Right atrium auricular region (tissue), 2 donors: Measurements from ENCODE around the gene DUSP3. TPM values are rescaled to one million over a fixed set of nuclear protein-coding genes. Genes with fewer than 3 reads are reported as not detected.

Source experiments
- DNase-seq: peaks from one replicate; pipeline ENCODE4 v3.0.0-alpha.2; 2019; ENCODE audit warnings: low spot score
- H3K27ac ChIP-seq, 2 donors: fragments of 200-600 bp; sonication (generic); 1 replicate in 1 of 2; 2 replicates in 1 of 2; pipeline ENCODE4 v1.5.1; 2016 to 2019
- H3K27me3 ChIP-seq, 2 donors: fragments of 200-600 bp; sonication (generic); one replicate each; pipeline versions ENCODE4 v1.5.1 to v1.6.0; 2017 to 2019
- H3K36me3 ChIP-seq: fragments of 200-600 bp; sonication (generic); one replicate; pipeline ENCODE4 v1.5.1; 2016
- H3K4me1 ChIP-seq, 2 donors: fragments of 200-600 bp; sonication (generic); one replicate each; pipeline versions ENCODE4 v1.5.1 to v1.6.0; 2017 to 2019
- H3K4me3 ChIP-seq, 2 donors: fragments of 200-600 bp; sonication (generic); 1 replicate in 1 of 2; 2 replicates in 1 of 2; pipeline ENCODE4 v1.5.1; 2017 to 2019; ENCODE audit warnings: mild to moderate bottlenecking in 1 of 2, moderate library complexity in 1 of 2
- H3K9me3 ChIP-seq, 2 donors: fragments of 200-600 bp; sonication (generic); one replicate each; pipeline ENCODE4 v1.5.1; 2019
- total RNA-seq, 2 donors: library from RNA; depleted of rRNA; stranded (reverse); fragments of >200 nt; gene quantifications; one replicate each; pipeline ENCODE4 v1.1.0, GENCODE V29; 2016
- TF ChIP-seq, protein P1 (sequence below), 2 donors: fragments of 200-600 bp; sonication (generic); IDR thresholded peaks; one replicate each; pipeline ENCODE4 v1.5.1; 2019; ENCODE audit warnings: antibody characterized with exemption in 2 of 2

Gene DUSP3
- total RNA-seq, 2 donors from 2014 or later = 151 to 175 TPM

DNA sequence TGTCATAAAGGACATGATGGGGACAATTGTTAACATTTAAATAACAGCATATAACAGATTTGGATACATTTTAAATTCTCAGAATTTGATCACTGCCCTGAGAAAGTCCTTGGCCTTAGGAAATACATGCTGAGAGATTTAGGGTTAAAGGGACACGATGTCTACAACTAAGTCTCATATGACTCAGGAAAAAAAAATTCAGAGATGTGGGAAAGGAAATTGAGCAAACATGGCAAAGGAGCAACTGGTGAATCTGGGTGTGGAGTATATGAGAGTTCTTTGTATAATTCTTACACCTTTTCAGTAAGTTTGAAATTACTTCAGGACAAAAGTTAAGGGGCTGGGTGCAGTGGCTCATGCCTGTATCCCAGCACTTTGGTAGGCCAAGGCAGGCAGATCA, 35.9 kb upstream of the DUSP3 start:
- peak overlapping the region in 1 of 2 donors; percentile 39 for H3K27ac ChIP-seq
- TF ChIP-seq, protein P1, sequence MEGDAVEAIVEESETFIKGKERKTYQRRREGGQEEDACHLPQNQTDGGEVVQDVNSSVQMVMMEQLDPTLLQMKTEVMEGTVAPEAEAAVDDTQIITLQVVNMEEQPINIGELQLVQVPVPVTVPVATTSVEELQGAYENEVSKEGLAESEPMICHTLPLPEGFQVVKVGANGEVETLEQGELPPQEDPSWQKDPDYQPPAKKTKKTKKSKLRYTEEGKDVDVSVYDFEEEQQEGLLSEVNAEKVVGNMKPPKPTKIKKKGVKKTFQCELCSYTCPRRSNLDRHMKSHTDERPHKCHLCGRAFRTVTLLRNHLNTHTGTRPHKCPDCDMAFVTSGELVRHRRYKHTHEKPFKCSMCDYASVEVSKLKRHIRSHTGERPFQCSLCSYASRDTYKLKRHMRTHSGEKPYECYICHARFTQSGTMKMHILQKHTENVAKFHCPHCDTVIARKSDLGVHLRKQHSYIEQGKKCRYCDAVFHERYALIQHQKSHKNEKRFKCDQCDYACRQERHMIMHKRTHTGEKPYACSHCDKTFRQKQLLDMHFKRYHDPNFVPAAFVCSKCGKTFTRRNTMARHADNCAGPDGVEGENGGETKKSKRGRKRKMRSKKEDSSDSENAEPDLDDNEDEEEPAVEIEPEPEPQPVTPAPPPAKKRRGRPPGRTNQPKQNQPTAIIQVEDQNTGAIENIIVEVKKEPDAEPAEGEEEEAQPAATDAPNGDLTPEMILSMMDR (IDR thresholded peaks at IDR 0.05) = no peak
- H3K9me3 ChIP-seq = no peaks in the 10 kb centered on the region
- no peak for DNase-seq
- peaks cover 100% of the 10 kb centered on the region for H3K36me3 ChIP-seq
- H3K27me3 ChIP-seq = no peaks in the 10 kb centered on the region
- H3K4me3 ChIP-seq = no peak overlapping the region
- peaks cover 0 to 11% of the 10 kb centered on the region in 2 donors for H3K4me1 ChIP-seq

DNA sequence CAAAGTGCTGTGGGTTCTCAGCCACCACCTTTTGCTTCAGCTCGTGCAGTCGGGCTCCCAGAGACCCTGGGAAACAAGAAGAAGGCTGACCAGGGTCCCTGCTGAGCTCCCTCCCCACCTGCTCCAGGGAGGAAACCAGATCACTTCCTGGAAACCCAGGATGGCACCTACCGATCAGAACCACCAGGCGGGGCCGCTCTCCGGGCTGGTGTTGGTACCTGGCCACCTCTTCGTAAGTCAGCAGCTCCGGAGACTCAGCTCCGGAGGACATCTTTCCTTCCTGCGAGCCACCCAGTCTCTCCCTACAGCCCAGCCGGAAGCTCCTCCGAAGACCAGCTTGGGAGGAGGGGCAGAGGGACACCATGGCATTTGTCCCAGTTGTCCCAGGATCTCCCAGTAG, 35.2 kb upstream of the DUSP3 start:
- Histone ChIP-seq H3K27ac (peak overlapping the region in 1 of 2 donors; percentile 39), H3K36me3 (peaks cover 98% of the 10 kb centered on the region)
- TF ChIP-seq, protein P1 (IDR thresholded peaks at IDR 0.05) = no peak

DNA sequence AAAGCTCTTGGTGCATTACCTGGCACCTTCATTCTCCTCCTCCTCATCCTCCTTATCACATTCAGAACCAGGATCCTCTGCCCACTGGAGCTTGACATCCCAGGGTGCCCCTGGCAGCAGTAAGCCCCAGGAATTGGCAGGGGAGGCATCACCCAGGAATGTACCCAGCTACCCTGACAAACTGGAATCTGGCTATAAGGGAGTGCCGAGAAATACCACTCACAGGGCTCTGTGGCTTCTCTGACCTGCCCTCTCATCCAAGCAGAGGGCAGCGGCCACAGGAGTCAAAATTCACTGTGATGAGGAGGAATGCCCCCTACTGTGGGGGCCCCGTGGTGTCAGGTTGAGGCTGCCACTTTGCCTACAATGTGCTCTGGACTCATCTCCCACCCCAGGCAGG, 34.6 kb upstream of the DUSP3 start:
- no peak overlapping the region for H3K4me3 ChIP-seq
- peaks cover 0 to 10% of the 10 kb centered on the region in 2 donors for H3K4me1 ChIP-seq
- DNase-seq = no peak
- no peaks in the 10 kb centered on the region for H3K9me3 ChIP-seq
- no peak overlapping the region for H3K27ac ChIP-seq
- peaks cover 98% of the 10 kb centered on the region for H3K36me3 ChIP-seq
- TF ChIP-seq, protein P1 (IDR thresholded peaks at IDR 0.05) = no peak
- H3K27me3 ChIP-seq = no peaks in the 10 kb centered on the region

More for the DNA sequence above, 35.2 kb upstream of the DUSP3 start:
- Histone ChIP-seq H3K27me3 (no peaks in the 10 kb centered on the region), H3K9me3 (no peaks in the 10 kb centered on the region), H3K4me1 (peaks cover 0 to 11% of the 10 kb centered on the region in 2 donors), H3K4me3 (no peak overlapping the region)
- no peak for DNase-seq

DNA sequence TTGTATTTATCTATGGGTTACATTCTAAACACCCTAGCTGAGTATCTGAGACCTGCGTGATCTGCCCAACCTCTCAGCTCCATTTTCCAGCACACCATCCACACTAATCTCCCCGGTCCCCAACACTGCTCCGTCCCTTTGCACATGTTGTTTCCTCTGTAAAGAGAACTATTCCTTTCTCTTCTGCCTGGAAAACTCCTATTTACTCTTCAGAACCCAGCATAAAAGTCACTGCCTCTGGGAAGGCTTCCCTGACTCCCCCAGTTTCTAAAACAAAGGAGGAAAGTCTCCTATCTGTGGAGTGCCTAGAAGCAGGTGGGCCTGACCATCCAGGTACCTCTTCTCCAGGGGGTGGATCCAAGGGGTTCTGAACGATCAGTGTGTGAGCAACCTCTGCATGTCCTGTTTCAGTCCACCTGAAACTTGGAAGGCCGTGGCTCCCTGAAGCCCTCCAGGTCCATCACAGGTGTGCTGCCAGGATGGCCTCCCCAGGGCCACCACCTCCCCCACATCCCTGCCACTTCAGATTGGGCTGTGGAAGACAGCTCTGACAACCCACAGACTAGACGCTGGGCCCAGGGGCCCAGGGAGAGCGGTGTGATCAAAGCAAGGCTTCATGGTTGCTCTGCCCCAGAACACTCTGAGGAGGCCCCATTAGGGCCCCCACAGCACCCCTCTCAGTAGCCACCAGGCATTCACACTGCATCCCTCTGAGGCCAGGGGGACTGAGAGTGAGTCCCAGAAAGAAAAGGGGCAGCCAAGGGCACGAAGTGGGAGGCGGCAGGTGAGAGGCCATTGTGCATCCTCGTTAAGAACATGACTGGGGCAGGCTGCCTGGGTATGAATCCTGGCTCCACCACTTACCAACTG, 33.9 kb upstream of the DUSP3 start:
- Histone ChIP-seq H3K36me3 (peaks cover 98% of the 10 kb centered on the region), H3K9me3 (no peaks in the 10 kb centered on the region), H3K27me3 (no peaks in the 10 kb centered on the region), H3K27ac (no peak overlapping the region), H3K4me3 (no peak overlapping the region), H3K4me1 (peaks cover 0 to 2% of the 10 kb centered on the region in 2 donors)
- TF ChIP-seq, protein P1 (IDR thresholded peaks at IDR 0.05) = no peak
- no peak for DNase-seq

DNA sequence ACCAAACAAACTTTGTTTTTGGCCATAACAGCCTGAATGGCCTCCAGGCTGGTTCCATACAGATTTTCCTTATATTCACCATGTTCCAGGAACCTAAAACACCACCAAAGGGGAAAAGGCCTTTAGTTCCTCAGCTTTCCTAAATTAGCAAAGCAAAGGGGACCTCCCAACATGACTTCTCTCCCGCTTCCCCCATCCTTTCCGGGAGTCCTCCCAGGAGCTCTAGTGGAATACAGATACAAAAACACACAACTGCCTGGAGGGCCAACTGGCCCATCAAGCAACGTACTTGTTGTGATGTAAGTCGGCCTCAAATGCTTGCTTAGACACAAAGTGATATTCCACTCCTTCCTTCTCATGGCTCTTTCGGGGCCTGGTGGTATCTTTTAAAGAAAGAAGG, 32.0 kb upstream of the DUSP3 start:
- H3K27ac ChIP-seq = no peak overlapping the region
- peaks cover 98% of the 10 kb centered on the region for H3K36me3 ChIP-seq
- no peaks in the 10 kb centered on the region for H3K4me1 ChIP-seq
- no peak overlapping the region for H3K4me3 ChIP-seq
- DNase-seq = no peak
- no peaks in the 10 kb centered on the region for H3K9me3 ChIP-seq
- TF ChIP-seq, protein P1 (IDR thresholded peaks at IDR 0.05) = no peak
- H3K27me3 ChIP-seq = no peaks in the 10 kb centered on the region
